ENCODE results near the gene TECPR1. TPM values are rescaled to one million over a fixed set of nuclear protein-coding genes. Genes with fewer than 3 reads are reported as not detected.

TECPR1 gene, protein sequence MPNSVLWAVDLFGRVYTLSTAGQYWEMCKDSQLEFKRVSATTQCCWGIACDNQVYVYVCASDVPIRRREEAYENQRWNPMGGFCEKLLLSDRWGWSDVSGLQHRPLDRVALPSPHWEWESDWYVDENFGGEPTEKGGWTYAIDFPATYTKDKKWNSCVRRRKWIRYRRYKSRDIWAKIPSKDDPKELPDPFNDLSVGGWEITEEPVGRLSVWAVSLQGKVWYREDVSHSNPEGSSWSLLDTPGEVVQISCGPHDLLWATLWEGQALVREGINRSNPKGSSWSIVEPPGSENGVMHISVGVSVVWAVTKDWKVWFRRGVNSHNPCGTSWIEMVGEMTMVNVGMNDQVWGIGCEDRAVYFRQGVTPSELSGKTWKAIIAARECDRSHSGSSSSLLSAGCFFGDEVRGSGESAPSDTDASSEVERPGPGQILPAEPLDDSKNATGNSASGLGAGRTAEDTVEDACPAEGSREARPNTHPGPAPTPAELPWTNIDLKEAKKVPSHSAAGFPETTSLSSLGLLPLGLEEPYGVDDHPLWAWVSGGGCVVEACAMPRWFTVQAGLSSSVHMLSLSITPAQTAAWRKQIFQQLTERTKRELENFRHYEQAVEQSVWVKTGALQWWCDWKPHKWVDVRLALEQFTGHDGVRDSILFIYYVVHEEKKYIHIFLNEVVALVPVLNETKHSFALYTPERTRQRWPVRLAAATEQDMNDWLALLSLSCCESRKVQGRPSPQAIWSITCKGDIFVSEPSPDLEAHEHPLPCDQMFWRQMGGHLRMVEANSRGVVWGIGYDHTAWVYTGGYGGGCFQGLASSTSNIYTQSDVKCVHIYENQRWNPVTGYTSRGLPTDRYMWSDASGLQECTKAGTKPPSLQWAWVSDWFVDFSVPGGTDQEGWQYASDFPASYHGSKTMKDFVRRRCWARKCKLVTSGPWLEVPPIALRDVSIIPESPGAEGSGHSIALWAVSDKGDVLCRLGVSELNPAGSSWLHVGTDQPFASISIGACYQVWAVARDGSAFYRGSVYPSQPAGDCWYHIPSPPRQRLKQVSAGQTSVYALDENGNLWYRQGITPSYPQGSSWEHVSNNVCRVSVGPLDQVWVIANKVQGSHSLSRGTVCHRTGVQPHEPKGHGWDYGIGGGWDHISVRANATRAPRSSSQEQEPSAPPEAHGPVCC
- 55.2 TPM for total RNA-seq
- long read RNA-seq, full-length matches to known transcripts: 12 of 81 reads
- long read RNA-seq, partial matches to known transcripts: 23 of 81 reads
- long read RNA-seq, other reads (novel, unspliced or antisense): 46 of 81 reads

DNA sequence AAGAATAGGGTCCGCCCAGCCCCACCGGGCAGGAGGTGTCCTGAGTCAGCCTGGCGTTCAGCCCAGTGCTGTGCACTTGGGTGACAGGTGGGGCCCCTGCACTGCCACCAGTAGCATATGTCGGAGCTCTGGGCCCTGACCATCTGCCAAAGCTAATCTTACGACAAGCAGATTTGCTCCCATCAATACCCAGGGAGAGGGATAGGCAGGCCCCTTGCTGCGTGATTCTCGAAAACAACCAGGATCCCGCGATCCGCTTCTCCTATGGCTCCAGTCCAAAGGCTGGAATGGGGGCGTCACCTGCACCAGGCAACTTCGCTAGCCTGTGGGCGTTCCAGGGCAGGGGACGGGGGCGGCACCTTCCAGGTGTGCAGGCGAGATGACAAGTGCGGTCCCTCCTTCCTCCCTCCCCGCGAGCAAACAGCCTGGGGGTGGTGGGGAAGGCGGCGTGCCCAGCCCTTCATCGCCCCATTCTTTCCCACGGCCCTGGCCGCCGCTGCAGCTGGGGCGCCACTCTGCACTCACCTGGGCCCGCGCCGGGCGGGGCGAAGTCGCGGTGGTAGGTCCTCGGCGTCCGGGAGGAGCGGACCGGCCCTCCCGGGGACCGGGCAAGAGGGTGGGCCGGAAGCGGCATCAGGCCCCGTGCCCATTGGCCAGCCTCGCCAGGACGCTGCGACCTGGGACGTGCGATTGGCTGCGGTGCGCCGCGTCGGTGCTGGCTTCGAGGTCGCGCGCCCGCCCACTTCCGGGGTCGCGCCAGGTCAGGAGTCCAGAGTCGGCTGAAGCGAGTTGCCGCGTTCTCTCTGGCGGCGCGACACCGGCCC is at the start of gene TECPR1:
TECPR1 (minus strand) TSS at position 632 of the 824 bp plus-strand sequence. CDS start 6,086 bp downstream, outside the sequence.
- no peaks in the 10 kb centered on the region for H3K9me3 ChIP-seq
- H3K36me3 ChIP-seq: peaks cover 3% of the 10 kb centered on the region
- peaks cover 52% of the 10 kb centered on the region for H3K4me1 ChIP-seq
- DNase-seq: peak; percentile 98
- TF ChIP-seq, protein P1, sequence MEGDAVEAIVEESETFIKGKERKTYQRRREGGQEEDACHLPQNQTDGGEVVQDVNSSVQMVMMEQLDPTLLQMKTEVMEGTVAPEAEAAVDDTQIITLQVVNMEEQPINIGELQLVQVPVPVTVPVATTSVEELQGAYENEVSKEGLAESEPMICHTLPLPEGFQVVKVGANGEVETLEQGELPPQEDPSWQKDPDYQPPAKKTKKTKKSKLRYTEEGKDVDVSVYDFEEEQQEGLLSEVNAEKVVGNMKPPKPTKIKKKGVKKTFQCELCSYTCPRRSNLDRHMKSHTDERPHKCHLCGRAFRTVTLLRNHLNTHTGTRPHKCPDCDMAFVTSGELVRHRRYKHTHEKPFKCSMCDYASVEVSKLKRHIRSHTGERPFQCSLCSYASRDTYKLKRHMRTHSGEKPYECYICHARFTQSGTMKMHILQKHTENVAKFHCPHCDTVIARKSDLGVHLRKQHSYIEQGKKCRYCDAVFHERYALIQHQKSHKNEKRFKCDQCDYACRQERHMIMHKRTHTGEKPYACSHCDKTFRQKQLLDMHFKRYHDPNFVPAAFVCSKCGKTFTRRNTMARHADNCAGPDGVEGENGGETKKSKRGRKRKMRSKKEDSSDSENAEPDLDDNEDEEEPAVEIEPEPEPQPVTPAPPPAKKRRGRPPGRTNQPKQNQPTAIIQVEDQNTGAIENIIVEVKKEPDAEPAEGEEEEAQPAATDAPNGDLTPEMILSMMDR (IDR thresholded peaks at IDR 0.05): no peak
- intact Hi-C loops (cut with DNase I): no loop called here
- H3K27me3 ChIP-seq: no peaks in the 10 kb centered on the region
- H3K27ac ChIP-seq: peak within 1 kb of the TSS; percentile 88
- ATAC-seq: peak; percentile 98
- peak within 1 kb of the TSS; percentile 94 for H3K4me3 ChIP-seq

DNA sequence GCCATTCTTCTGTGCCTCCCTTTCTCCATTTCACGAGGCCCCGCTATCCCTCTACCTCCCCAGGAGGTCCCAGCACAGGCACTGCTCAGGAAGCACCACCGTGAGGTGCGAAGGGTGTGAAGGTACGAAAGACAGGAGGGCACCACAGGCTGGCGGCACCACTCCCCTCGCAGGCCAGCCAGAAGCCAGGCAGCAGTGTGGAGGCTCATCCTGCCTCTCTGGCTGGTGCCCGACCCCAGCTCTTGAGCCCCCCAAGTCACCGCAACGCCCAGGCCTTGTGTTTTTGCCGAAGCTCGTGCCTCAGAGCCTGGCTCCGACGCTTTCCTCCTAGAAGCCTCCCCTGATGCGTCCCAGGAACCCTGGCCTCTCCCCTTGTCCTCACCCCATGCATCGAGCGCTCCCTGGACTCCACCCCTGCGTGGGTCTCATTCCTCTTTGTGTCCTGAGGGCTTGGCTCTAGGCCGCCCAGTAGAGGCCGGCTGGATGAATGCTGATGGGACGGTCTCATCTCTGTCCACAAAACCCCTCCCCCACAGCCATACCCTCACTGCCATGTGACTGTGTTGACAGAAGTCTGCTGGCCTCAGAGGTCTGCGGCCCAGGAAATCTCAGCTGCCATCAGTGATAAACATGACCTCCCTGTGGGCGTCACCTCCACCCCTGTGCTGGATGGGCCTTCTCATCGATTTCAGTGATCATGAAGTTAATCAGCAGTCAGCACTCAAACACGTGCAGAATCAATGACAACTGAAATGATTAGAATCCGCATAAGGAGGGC is 48.8 kb upstream of the TECPR1 start:
- DNase-seq (no peak), ATAC-seq (peak; percentile 2)
- TF ChIP-seq, protein P1 (IDR thresholded peaks at IDR 0.05): no peak
- intact Hi-C loops (cut with DNase I): no loop called here
- Histone ChIP-seq H3K27ac (no peak overlapping the region), H3K4me3 (no peak overlapping the region), H3K36me3 (peaks cover 24% of the 10 kb centered on the region), H3K9me3 (no peaks in the 10 kb centered on the region), H3K27me3 (no peaks in the 10 kb centered on the region), H3K4me1 (no peaks in the 10 kb centered on the region)

DNA sequence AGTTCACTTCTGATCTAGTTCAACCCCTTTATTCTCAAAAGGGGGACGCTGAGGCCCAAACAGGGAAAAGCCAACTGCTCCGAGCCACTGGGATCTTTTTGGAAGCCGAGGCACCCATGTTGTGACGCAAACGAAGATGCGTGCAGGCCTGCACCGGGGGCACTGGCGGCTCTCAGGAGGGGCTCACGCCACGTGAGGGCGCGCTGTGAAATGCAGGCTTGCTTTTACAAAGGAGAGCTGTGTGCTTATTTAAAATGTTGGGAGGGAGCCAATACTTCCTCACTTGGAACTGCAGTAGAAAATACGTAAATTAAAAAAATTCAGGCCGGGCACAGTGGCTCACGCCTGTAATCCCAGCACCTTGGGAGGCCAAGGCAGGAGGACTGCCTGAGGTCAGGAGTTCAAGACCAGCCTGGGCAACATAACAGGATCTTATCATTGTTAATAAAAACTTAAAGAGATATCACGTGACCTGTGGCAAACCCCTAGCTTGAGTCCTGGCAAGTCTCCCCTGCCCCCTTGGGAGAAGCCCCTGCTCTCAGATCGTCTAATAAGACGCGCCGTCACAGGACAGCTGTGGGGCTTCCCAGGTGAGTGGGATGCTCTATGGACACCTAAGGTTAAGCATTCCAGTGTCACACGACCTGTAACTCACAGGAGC is 45.7 kb upstream of the TECPR1 start:
- peaks cover 33% of the 10 kb centered on the region for H3K36me3 ChIP-seq
- no peak overlapping the region for H3K4me3 ChIP-seq
- H3K4me1 ChIP-seq: no peaks in the 10 kb centered on the region
- DNase-seq: no peak
- intact Hi-C loops (cut with DNase I): loop anchor here (10.0 kb wide), 1 partner anchor 107 kb away; the partner anchor contains the start of gene BAIAP2L1
- no peak overlapping the region for H3K27ac ChIP-seq
- ATAC-seq: no peak
- no peaks in the 10 kb centered on the region for H3K27me3 ChIP-seq
- H3K9me3 ChIP-seq: no peaks in the 10 kb centered on the region
- TF ChIP-seq, protein P1 (IDR thresholded peaks at IDR 0.05): no peak

DNA sequence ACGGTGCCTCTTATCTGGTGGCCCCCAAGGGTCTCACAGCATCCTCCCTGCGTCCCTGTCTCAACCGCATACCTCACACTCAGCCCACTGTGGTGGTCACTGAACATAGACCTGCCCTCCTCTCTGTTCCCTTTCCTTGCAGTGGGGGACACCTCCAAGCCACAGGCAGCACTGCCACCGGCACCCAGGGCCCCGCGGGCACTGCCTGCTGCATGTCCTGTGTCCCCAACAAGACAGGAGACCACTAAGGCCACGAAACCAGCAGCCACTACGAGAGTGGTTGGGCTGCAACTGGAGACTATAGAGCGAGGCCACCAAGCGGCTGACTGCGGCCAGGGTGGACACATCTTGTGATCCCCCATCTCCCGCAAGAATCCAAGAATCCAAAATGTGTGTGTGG is 44.8 kb upstream of the TECPR1 start:
- intact Hi-C loops (cut with DNase I): loop anchor here (10.0 kb wide), 1 partner anchor 108 kb away; the partner anchor contains the start of gene BAIAP2L1
- ATAC-seq (no peak), DNase-seq (no peak)
- TF ChIP-seq, protein P1 (IDR thresholded peaks at IDR 0.05): no peak
- H3K27ac ChIP-seq: no peak overlapping the region
- no peaks in the 10 kb centered on the region for H3K9me3 ChIP-seq
- H3K4me3 ChIP-seq: no peak overlapping the region
- no peaks in the 10 kb centered on the region for H3K27me3 ChIP-seq
- peaks cover 42% of the 10 kb centered on the region for H3K36me3 ChIP-seq
- no peaks in the 10 kb centered on the region for H3K4me1 ChIP-seq
